SH-SY5Y (cell line): ENCODE data around the gene OMA1.

Experiments used
- GATA2 ChIP-seq: IDR thresholded peaks from 2 replicates; pipeline ENCODE4 v1.6.1; 2011; ENCODE audit warnings: mild to moderate bottlenecking, low read depth, low read length
- GATA3 ChIP-seq: IDR thresholded peaks from 2 replicates; pipeline ENCODE4 v1.6.1; 2011; ENCODE audit warnings: low read depth, mild to moderate bottlenecking, low read length, moderate library complexity

DNA sequence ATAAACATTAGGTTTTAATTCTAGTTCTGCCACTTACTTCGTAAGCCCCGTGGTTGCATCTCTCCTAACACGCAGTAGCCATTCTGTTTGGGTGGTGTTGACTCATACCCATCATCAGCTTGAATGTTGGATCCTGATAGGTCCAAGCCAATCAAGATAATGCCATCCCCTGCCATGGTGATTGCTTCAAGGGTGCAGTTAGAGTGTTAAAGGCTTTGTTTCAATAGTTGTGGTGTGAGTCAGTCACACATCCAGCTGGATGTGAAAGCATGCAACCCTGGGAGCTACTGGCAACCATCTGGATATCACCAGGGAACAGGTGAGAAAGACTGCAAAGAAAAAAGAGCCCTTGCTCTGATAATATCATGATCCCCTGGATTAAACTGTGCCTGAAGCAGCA lies 69.1 kb downstream of the OMA1 start:
- TF ChIP-seq GATA2 (no peak), GATA3 (no peak)
